HuH-7.5 (cell line): ENCODE measurements around the gene SMOC2.

Experiments used
- DNase-seq: peaks from one replicate; pipeline ENCODE4 v3.0.0; 2011; ENCODE audit warnings: low spot score

The SMOC2 gene

GRCh38 chr6:168628732-168629245 lies 187.8 kb downstream of the SMOC2 start:
- no peak for DNase-seq

GRCh38 chr6:168631564-168631963 lies 190.6 kb downstream of the SMOC2 start:
- DNase-seq: no peak

- no peak for DNase-seq
These were observed 191.7 kb downstream of the SMOC2 start for GRCh38 chr6:168632694-168633093.

GRCh38 chr6:168634541-168635328 lies 193.8 kb downstream of the SMOC2 start:
- no peak for DNase-seq

- DNase-seq: no peak
These were observed 195.4 kb downstream of the SMOC2 start for GRCh38 chr6:168636147-168637004.

- DNase-seq: no peak
These were observed 196.8 kb downstream of the SMOC2 start for GRCh38 chr6:168637834-168638233.

GRCh38 chr6:168638468-168639271 lies 197.7 kb downstream of the SMOC2 start:
- DNase-seq: no peak

- no peak for DNase-seq
These were observed 199.2 kb downstream of the SMOC2 start for GRCh38 chr6:168640181-168640580.

- no peak for DNase-seq
These were observed 199.8 kb downstream of the SMOC2 start for GRCh38 chr6:168640768-168641167.

GRCh38 chr6:168641446-168641845 lies 200.5 kb downstream of the SMOC2 start:
- DNase-seq: no peak

- no peak for DNase-seq
These were observed 202.4 kb downstream of the SMOC2 start for GRCh38 chr6:168643401-168643800.

- no peak for DNase-seq
These were observed 204.3 kb downstream of the SMOC2 start for GRCh38 chr6:168645326-168645725.

- DNase-seq: no peak
These were observed 206.3 kb downstream of the SMOC2 start for GRCh38 chr6:168647271-168647670.

GRCh38 chr6:168648240-168649125 lies 207.5 kb downstream of the SMOC2 start:
- DNase-seq: no peak

GRCh38 chr6:168649209-168649608 lies 208.2 kb downstream of the SMOC2 start:
- DNase-seq: no peak

- DNase-seq: no peak
These were observed 209.7 kb downstream of the SMOC2 start for GRCh38 chr6:168650671-168651111.

GRCh38 chr6:168655462-168656152 lies 214.6 kb downstream of the SMOC2 start:
- DNase-seq: no peak

- DNase-seq: no peak
These were observed 217.1 kb downstream of the SMOC2 start for GRCh38 chr6:168658059-168658458.

GRCh38 chr6:168660400-168660945 lies 219.5 kb downstream of the SMOC2 start:
- DNase-seq: no peak

- DNase-seq: no peak
These were observed 221.4 kb downstream of the SMOC2 start for GRCh38 chr6:168662301-168662936.
